Vagina (tissue), 2 donors: ENCODE measurements around the gene ZSCAN4.

ENCODE experiments used
- CTCF ChIP-seq, 3 experiments: fragments of 450-650 bp in 2 of 3; fragments of 200-600 bp in 1 of 3; sonication (generic) in 1 of 3; IDR thresholded peaks; one replicate each; pipeline ENCODE4 v1.5.1; 2017 to 2019; ENCODE audit warnings: antibody characterized with exemption in 3 of 3, mild to moderate bottlenecking in 2 of 3, moderate library complexity in 2 of 3
- POLR2A ChIP-seq, 2 donors: fragments of 450-650 bp; IDR thresholded peaks; one replicate each; pipeline ENCODE4 v1.6.1; 2017; ENCODE audit warnings: antibody characterized with exemption in 2 of 2, mild to moderate bottlenecking in 2 of 2, moderate library complexity in 2 of 2
- POLR2AphosphoS5 ChIP-seq, 2 donors: sonication (generic); formaldehyde crosslinking; IDR thresholded peaks; one replicate each; pipeline ENCODE4 v1.9.0; 2017; ENCODE audit warnings: antibody characterized with exemption in 2 of 2, mild to moderate bottlenecking in 2 of 2, low read depth in 1 of 2; ENCODE audit not compliant: insufficient read depth in 1 of 2

- TF ChIP-seq CTCF (IDR thresholded peaks at IDR 0.05) (no peak), POLR2A (IDR thresholded peaks at IDR 0.05) (no peak), POLR2AphosphoS5 (IDR thresholded peaks at IDR 0.05; ENCODE audit: insufficient read depth in 1 of 2, low read depth in 1 of 2) (no peak)
These were observed 1.5 kb upstream of the ZSCAN4 start for GRCh38 chr19:57667228-57667627.
